Effector memory CD8-positive, alpha-beta T cell (primary cell): ENCODE results near the gene HEG1.

Experiments used
- ATAC-seq: fragments of 150-1000 bp; cut with Tn5 transposase; replicated peaks from 2 replicates; pipeline ENCODE4 v1.10.0; 2021; ENCODE audit warnings: mild to moderate bottlenecking, moderate library complexity
- DNase-seq, 3 experiments: peaks; one replicate each; pipeline ENCODE4 v3.0.0; 2021
- H3K27ac Mint-ChIP-seq, 2 donors: one replicate each; pipeline ENCODE4 v1.8.0; 2022; ENCODE audit warnings: mild to moderate bottlenecking in 2 of 2, mixed read lengths in 2 of 2, moderate library complexity in 2 of 2
- H3K27me3 Mint-ChIP-seq, 2 donors: one replicate each; pipeline ENCODE4 v1.8.0; 2022; ENCODE audit warnings: mixed read lengths in 2 of 2
- H3K36me3 Mint-ChIP-seq: one replicate; pipeline ENCODE4 v1.8.0; 2022; ENCODE audit warnings: mild to moderate bottlenecking, moderate library complexity, mixed read lengths; ENCODE audit not compliant: insufficient read depth
- H3K4me1 Mint-ChIP-seq, 2 donors: one replicate each; pipeline ENCODE4 v1.8.0; 2022; ENCODE audit warnings: low read depth in 2 of 2, mixed read lengths in 2 of 2
- H3K4me3 Mint-ChIP-seq, 2 donors: one replicate each; pipeline ENCODE4 v1.8.0; 2022; ENCODE audit warnings: mild to moderate bottlenecking in 2 of 2, mixed read lengths in 2 of 2, moderate library complexity in 2 of 2
- H3K9me3 Mint-ChIP-seq, 2 donors: one replicate each; pipeline ENCODE4 v1.8.0; 2022; ENCODE audit warnings: mixed read lengths in 2 of 2

The HEG1 gene

GRCh38 chr3:124923833-124924232 lies 132.0 kb downstream of the HEG1 start:
- Mint-ChIP-seq H3K36me3 (peaks cover 4% of the 10 kb centered on the region), H3K4me3 (no peak overlapping the region), H3K27ac (no peak overlapping the region), H3K4me1 (peaks cover 2 to 4% of the 10 kb centered on the region in 2 donors), H3K9me3 (no peaks in the 10 kb centered on the region), H3K27me3 (peaks cover 8 to 25% of the 10 kb centered on the region in 2 donors)
- ATAC-seq (no peak), DNase-seq (no peak)

DNA sequence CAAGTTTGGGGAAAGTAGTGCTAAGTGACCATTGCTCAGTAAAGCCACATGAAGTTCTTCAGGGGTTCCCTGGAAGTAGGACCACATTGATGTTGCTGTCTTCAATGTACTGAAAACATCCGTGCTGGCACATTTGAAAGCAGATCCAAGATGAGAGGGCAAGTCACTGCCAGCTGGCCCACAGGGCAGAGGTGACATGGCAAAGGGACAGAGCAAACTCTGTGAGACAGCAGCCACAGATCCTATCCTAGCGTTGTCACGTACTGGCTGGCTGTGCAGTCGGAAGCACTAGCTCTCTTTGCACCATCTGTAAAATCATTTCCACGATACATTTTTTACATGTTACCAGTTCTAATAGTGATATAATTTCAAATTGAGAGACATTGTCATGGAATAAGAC lies 135.1 kb downstream of the HEG1 start:
- H3K27ac Mint-ChIP-seq = no peak overlapping the region
- H3K4me1 Mint-ChIP-seq = no peaks in the 10 kb centered on the region
- ATAC-seq (no peak), DNase-seq (no peak)
- no peaks in the 10 kb centered on the region for H3K9me3 Mint-ChIP-seq
- H3K4me3 Mint-ChIP-seq = no peak overlapping the region
- H3K27me3 Mint-ChIP-seq = peaks cover 28 to 56% of the 10 kb centered on the region in 2 donors
- H3K36me3 Mint-ChIP-seq = peaks cover 6% of the 10 kb centered on the region

DNA sequence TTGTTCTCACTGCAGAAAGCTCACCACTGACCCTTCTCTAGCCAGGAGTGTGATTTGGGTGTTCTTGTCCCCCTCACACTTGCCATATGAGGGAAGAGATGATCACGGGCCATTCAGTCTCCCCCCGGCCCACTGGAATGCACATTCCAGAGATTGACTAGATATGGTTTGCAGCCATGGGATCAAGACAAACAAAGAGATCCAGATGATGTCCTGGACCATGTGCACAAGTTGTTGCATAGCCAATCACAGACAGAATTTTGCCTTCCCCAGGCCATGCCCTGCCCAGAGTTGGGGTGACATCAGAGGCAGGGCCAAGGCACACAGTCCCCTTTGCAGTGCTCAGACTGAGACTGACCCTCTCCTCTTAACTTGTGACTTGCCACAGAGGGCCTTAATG lies 136.0 kb downstream of the HEG1 start:
- Mint-ChIP-seq H3K27ac (no peak overlapping the region), H3K4me1 (no peaks in the 10 kb centered on the region), H3K27me3 (peaks cover 23 to 66% of the 10 kb centered on the region in 2 donors), H3K4me3 (no peak overlapping the region), H3K9me3 (no peaks in the 10 kb centered on the region), H3K36me3 (peaks cover 6% of the 10 kb centered on the region)
- DNase-seq (no peak), ATAC-seq (no peak)

DNA sequence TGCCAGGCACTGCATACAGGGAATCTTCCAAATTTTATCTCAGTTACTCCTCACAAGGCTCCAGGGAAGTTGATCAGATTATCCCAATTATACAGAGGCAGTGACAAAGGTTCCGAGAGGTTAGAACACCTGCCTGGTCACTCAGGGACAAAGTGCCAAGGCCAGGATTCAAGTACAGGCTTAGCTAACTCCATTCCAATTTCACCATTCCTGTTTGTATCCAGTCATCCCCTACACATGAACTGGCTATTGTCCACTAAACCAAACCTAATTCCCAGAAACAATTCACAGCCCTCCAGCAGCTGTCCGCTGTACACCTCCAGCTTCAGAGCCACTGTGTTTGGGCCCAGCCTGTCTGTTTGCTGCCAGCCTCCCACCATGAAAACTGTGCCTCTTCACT lies 137.3 kb downstream of the HEG1 start:
- ATAC-seq (no peak), DNase-seq (no peak)
- Mint-ChIP-seq H3K9me3 (no peaks in the 10 kb centered on the region), H3K4me1 (no peaks in the 10 kb centered on the region), H3K27me3 (peaks cover 23 to 68% of the 10 kb centered on the region in 2 donors), H3K4me3 (no peak overlapping the region), H3K27ac (no peak overlapping the region), H3K36me3 (peaks cover 6% of the 10 kb centered on the region)

DNA sequence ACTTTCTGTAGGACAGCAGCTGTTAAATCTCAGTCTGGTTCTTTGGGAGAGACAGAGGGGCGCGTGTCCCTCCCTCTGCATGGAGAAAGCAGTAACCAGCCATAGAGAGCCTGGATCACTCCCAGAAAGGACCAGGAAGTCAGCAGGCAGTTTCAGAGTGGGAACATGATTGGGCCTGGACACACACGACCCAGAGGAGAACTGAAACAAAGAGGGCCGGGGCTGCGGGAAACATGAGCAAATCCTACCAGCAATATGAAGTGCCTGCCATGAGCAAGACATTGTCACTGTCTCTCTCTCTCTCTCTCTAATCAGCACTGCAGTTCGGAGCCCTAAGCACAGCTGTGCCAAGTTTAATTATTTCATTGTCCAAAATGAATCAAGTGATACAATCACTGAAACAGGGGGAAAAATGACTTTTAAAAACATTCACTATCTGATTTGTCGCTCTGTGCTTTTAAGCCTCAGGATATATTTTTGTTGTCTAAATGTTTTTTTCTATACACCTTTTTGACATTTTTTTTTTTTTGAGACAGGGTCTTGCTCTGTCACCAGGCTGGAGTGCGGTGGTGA lies 138.9 kb downstream of the HEG1 start:
- Mint-ChIP-seq H3K9me3 (no peaks in the 10 kb centered on the region), H3K36me3 (peaks cover 6% of the 10 kb centered on the region), H3K27me3 (peaks cover 31 to 84% of the 10 kb centered on the region in 2 donors), H3K27ac (no peak overlapping the region), H3K4me3 (no peak overlapping the region), H3K4me1 (no peaks in the 10 kb centered on the region)
- no peak for DNase-seq
- ATAC-seq = no peak
